Muscle layer of duodenum (tissue), 2 donors: Measurements from ENCODE around the gene OR2Z1.

Source experiments
- H3K27ac ChIP-seq: one replicate; pipeline ENCODE4 v1.7.0; 2013; ENCODE audit warnings: mild to moderate bottlenecking, low read length
- H3K27me3 ChIP-seq: one replicate; pipeline ENCODE4 v1.7.0; 2013; ENCODE audit warnings: low read depth, mild to moderate bottlenecking, control low read depth, low read length
- H3K36me3 ChIP-seq, 2 donors: one replicate each; pipeline ENCODE4 v1.7.0; 2013; ENCODE audit warnings: low read length in 2 of 2, control low read depth in 1 of 2, mild to moderate bottlenecking in 1 of 2; ENCODE audit not compliant: insufficient read depth in 2 of 2, control insufficient read depth in 1 of 2
- H3K4me1 ChIP-seq, 2 donors: one replicate each; pipeline ENCODE4 v1.7.0; 2013; ENCODE audit warnings: low read length in 2 of 2, mild to moderate bottlenecking in 2 of 2, control low read depth in 1 of 2, moderate library complexity in 1 of 2; ENCODE audit not compliant: insufficient read depth in 2 of 2, control insufficient read depth in 1 of 2
- H3K4me3 ChIP-seq, 2 donors: one replicate each; pipeline ENCODE4 v1.7.0; 2013; ENCODE audit warnings: low read length in 2 of 2, low read depth in 1 of 2, mild to moderate bottlenecking in 1 of 2
- H3K9me3 ChIP-seq, 2 donors: one replicate each; pipeline ENCODE4 v1.7.0; 2013; ENCODE audit warnings: low read length in 2 of 2, control low read depth in 1 of 2, mild to moderate bottlenecking in 1 of 2; ENCODE audit not compliant: control insufficient read depth in 1 of 2
- donor health status: healthy.

OR2Z1 gene

GRCh38 chr19:8688930-8689329, 32.5 kb upstream of the OR2Z1 start:
- H3K9me3 ChIP-seq: no peaks in the 10 kb centered on the region
- H3K27ac ChIP-seq: no peak overlapping the region
- H3K4me1 ChIP-seq: no peaks in the 10 kb centered on the region
- no peaks in the 10 kb centered on the region for H3K36me3 ChIP-seq
- no peaks in the 10 kb centered on the region for H3K27me3 ChIP-seq
- H3K4me3 ChIP-seq: no peak overlapping the region

- H3K9me3 ChIP-seq: no peaks in the 10 kb centered on the region
- H3K4me3 ChIP-seq: no peak overlapping the region
- H3K27ac ChIP-seq: no peak overlapping the region
- no peaks in the 10 kb centered on the region for H3K27me3 ChIP-seq
- no peaks in the 10 kb centered on the region for H3K4me1 ChIP-seq
- H3K36me3 ChIP-seq: no peaks in the 10 kb centered on the region
These were observed 30.5 kb upstream of the OR2Z1 start for GRCh38 chr19:8690753-8691539.

- Histone ChIP-seq H3K36me3 (no peaks in the 10 kb centered on the region), H3K9me3 (no peaks in the 10 kb centered on the region), H3K4me3 (no peak overlapping the region), H3K4me1 (no peaks in the 10 kb centered on the region), H3K27me3 (no peaks in the 10 kb centered on the region), H3K27ac (no peak overlapping the region)
These were observed 25.9 kb upstream of the OR2Z1 start for GRCh38 chr19:8695501-8695900.

GRCh38 chr19:8695911-8696310, 25.5 kb upstream of the OR2Z1 start:
- no peaks in the 10 kb centered on the region for H3K27me3 ChIP-seq

GRCh38 chr19:8696993-8697392, 24.4 kb upstream of the OR2Z1 start:
- Histone ChIP-seq H3K27ac (no peak overlapping the region), H3K9me3 (no peaks in the 10 kb centered on the region), H3K4me1 (no peaks in the 10 kb centered on the region), H3K36me3 (no peaks in the 10 kb centered on the region), H3K27me3 (no peaks in the 10 kb centered on the region), H3K4me3 (no peak overlapping the region)

More at GRCh38 chr19:8695911-8696310, 25.5 kb upstream of the OR2Z1 start:
- no peaks in the 10 kb centered on the region for H3K36me3 ChIP-seq
- no peaks in the 10 kb centered on the region for H3K9me3 ChIP-seq
- no peaks in the 10 kb centered on the region for H3K4me1 ChIP-seq
- H3K27ac ChIP-seq: no peak overlapping the region
- no peak overlapping the region for H3K4me3 ChIP-seq

GRCh38 chr19:8697671-8698432, 23.6 kb upstream of the OR2Z1 start:
- no peak overlapping the region for H3K27ac ChIP-seq
- H3K9me3 ChIP-seq: no peaks in the 10 kb centered on the region
- H3K36me3 ChIP-seq: no peaks in the 10 kb centered on the region
- no peaks in the 10 kb centered on the region for H3K27me3 ChIP-seq
- no peaks in the 10 kb centered on the region for H3K4me1 ChIP-seq
- H3K4me3 ChIP-seq: no peak overlapping the region

- Histone ChIP-seq H3K36me3 (no peaks in the 10 kb centered on the region), H3K27me3 (no peaks in the 10 kb centered on the region), H3K4me3 (no peak within 1 kb of the TSS), H3K9me3 (no peaks in the 10 kb centered on the region), H3K27ac (no peak within 1 kb of the TSS), H3K4me1 (no peaks in the 10 kb centered on the region)
These were observed 22.9 kb upstream of the OR2Z1 start, which contains the start of gene ACTL9 for GRCh38 chr19:8698433-8699063. TSS of gene ACTL9 (minus strand) at chr19:8698795. CDS start at chr19:8698701, 94 bp downstream.

GRCh38 chr19:8699908-8700307, 21.5 kb upstream of the OR2Z1 start:
- H3K27ac ChIP-seq: no peak overlapping the region
- H3K4me3 ChIP-seq: no peak overlapping the region
- H3K4me1 ChIP-seq: no peaks in the 10 kb centered on the region
- no peaks in the 10 kb centered on the region for H3K9me3 ChIP-seq
- H3K36me3 ChIP-seq: no peaks in the 10 kb centered on the region
- no peaks in the 10 kb centered on the region for H3K27me3 ChIP-seq

- Histone ChIP-seq H3K27ac (no peak overlapping the region), H3K36me3 (no peaks in the 10 kb centered on the region), H3K9me3 (no peaks in the 10 kb centered on the region), H3K27me3 (no peaks in the 10 kb centered on the region), H3K4me1 (no peaks in the 10 kb centered on the region), H3K4me3 (no peak overlapping the region)
These were observed 20.5 kb upstream of the OR2Z1 start for GRCh38 chr19:8700956-8701355.

GRCh38 chr19:8702350-8702749, 19.1 kb upstream of the OR2Z1 start:
- H3K27ac ChIP-seq: no peak overlapping the region
- H3K4me3 ChIP-seq: no peak overlapping the region
- no peaks in the 10 kb centered on the region for H3K9me3 ChIP-seq
- no peaks in the 10 kb centered on the region for H3K36me3 ChIP-seq
- no peaks in the 10 kb centered on the region for H3K27me3 ChIP-seq
- no peaks in the 10 kb centered on the region for H3K4me1 ChIP-seq

- Histone ChIP-seq H3K4me3 (no peak overlapping the region), H3K9me3 (no peaks in the 10 kb centered on the region), H3K27me3 (no peaks in the 10 kb centered on the region), H3K36me3 (no peaks in the 10 kb centered on the region), H3K4me1 (no peaks in the 10 kb centered on the region), H3K27ac (no peak overlapping the region)
These were observed 18.2 kb upstream of the OR2Z1 start for GRCh38 chr19:8703223-8703622.
